ENCODE measurements around the gene SH3YL1. TPM values are rescaled to one million over a fixed set of nuclear protein-coding genes. Genes with fewer than 3 reads are reported as not detected.
"Not testable (repeated sequence)": the region's sequence is repeated elsewhere in the genome, so short reads cannot be mapped to it uniquely, and the experiment has no call there.

The SH3YL1 gene
- total RNA-seq, 3 donors from 2014 or later: 49.5 to 102 (median 92.3) TPM

DNA sequence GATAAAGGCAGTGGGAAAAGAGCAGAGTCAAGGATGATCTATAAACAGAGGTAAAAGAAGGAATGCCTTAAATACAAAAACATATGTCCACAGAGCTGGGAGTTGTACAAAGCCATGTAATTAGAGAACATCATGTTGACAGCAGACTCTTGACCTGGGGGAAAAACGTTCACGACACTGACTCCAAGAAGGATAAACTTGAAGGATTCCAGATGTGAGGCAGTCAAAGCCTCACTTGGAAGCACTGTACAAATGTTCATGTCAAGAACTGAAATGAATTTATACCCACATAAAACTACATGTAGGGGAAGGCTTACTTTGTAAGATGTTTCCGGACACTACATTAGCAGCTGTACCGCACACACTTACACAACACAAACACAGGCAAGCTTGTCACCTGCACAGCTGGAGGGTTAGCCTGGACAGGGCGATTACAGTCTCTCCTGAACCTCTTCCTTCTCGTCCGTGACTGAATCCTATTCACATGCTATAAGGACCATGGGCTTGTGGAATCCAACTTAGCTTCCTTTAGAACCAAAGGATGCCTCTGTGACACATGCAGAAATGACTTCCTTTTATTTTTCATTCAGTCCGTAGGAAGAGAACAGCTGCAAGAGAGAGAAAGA, 88.6 kb downstream of the SH3YL1 start:
- DNase-seq: no peak
- TF ChIP-seq, protein P1, sequence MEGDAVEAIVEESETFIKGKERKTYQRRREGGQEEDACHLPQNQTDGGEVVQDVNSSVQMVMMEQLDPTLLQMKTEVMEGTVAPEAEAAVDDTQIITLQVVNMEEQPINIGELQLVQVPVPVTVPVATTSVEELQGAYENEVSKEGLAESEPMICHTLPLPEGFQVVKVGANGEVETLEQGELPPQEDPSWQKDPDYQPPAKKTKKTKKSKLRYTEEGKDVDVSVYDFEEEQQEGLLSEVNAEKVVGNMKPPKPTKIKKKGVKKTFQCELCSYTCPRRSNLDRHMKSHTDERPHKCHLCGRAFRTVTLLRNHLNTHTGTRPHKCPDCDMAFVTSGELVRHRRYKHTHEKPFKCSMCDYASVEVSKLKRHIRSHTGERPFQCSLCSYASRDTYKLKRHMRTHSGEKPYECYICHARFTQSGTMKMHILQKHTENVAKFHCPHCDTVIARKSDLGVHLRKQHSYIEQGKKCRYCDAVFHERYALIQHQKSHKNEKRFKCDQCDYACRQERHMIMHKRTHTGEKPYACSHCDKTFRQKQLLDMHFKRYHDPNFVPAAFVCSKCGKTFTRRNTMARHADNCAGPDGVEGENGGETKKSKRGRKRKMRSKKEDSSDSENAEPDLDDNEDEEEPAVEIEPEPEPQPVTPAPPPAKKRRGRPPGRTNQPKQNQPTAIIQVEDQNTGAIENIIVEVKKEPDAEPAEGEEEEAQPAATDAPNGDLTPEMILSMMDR (IDR thresholded peaks at IDR 0.05): no peak
- H3K36me3 ChIP-seq (ENCODE audit: low read depth): no peaks in the 10 kb centered on the region
- H3K4me3 ChIP-seq: no peak overlapping the region
- H3K4me1 ChIP-seq (ENCODE audit: low read depth): no peaks in the 10 kb centered on the region
- no peak for ATAC-seq
- intact Hi-C loops (cut with DNase I, micrococcal nuclease): no loop called here
- no peaks in the 10 kb centered on the region for H3K9me3 ChIP-seq

DNA sequence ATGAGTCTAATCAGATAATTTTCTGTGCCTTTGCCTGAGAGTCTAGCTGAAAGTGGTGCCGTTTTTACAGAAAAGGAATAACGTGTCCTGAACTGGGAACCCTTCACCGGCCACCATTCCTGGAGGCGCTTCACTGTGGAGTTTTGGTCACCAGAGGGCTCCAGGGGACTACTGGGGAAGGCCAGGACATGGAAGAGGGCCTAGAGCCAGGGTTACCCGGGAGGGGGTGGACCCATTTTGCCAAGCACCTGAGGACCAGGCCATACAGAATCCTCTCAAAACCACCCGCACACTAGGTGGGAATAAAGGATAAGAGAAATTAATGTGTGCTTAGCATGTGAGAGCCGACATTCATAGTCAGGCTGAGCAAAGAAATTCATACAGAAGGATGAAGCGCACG, 91.7 kb downstream of the SH3YL1 start:
- intact Hi-C loops (cut with DNase I, micrococcal nuclease): loop anchor here in 1 of 2 donors (5.0 kb wide), 1 partner anchor 120 kb away; no protein-coding TSS in a partner anchor
- H3K4me3 ChIP-seq; H3K36me3 ChIP-seq (ENCODE audit: low read depth); H3K9me3 ChIP-seq; H3K4me1 ChIP-seq (ENCODE audit: low read depth): not testable (repeated sequence)
- DNase-seq (peak in 2 of 3 donors; percentile 47), ATAC-seq (peak; percentile 63)

DNA sequence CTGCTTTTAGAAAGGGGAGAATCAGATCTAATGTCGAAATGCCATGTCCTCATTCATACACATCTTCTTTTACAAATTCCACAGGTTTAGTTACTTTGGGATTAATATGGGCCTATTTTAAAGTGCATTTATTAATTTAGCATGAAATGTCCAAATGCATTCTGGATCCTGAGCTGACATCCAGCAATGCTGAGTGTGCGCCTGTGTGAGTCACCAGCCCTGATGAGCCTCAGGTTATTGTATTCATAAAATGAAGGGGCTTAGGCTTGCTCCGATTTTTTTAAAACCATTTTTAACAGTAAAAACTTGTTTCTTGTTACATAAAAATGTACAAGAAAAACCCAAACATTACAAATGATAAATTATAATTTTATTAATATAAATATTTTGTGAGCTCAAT, 94.1 kb downstream of the SH3YL1 start:
- H3K4me3 ChIP-seq: no peak overlapping the region
- TF ChIP-seq, protein P1 (IDR thresholded peaks at IDR 0.05): no peak
- no peaks in the 10 kb centered on the region for H3K4me1 ChIP-seq (ENCODE audit: low read depth)
- intact Hi-C loops (cut with DNase I, micrococcal nuclease): loop anchor here in 1 of 2 donors (5.0 kb wide), 1 partner anchor 123 kb away; no protein-coding TSS in a partner anchor
- H3K9me3 ChIP-seq: no peaks in the 10 kb centered on the region
- ATAC-seq (no peak), DNase-seq (no peak)
- H3K36me3 ChIP-seq (ENCODE audit: low read depth): no peaks in the 10 kb centered on the region

Other genes starting within 250 kb of the SH3YL1 start
- gene FAM110C, start 217.5 kb downstream of the SH3YL1 start, total RNA-seq: 10 to 100 TPM; 14.2 to 33.6 (median 28.9) TPM
- gene ACP1, start 915 bp upstream of the SH3YL1 start, total RNA-seq: 10 to 100 TPM; 61.9 to 87.3 (median 72.1) TPM
- 1 to 10 TPM; 2.2 to 3.5 (median 3.0) TPM for gene ALKAL2, start 24.1 kb upstream of the SH3YL1 start, total RNA-seq